ENCODE measurements around the gene OR7D4.

OR7D4 gene

GRCh38 chr19:9178901-9179300 is 40.5 kb downstream of the OR7D4 start, which contains the start of gene OR7D2:
TSS of gene OR7D2 (plus strand) at chr19:9178979. CDS start at chr19:9185782, 6,803 bp downstream.
- no peak within 1 kb of the TSS for H3K27ac ChIP-seq
- no peak for TF ChIP-seq CTCF (IDR thresholded peaks at IDR 0.05)
- TF ChIP-seq ZFX (IDR thresholded peaks at IDR 0.05; ENCODE audit: borderline replicate concordance): no peak

- no peak overlapping the region for H3K27ac ChIP-seq
- TF ChIP-seq CTCF (IDR thresholded peaks at IDR 0.05): no peak
- no peak for TF ChIP-seq ZFX (IDR thresholded peaks at IDR 0.05; ENCODE audit: borderline replicate concordance)
Observed at GRCh38 chr19:9175326-9175725, 44.1 kb downstream of the OR7D4 start.

DNA sequence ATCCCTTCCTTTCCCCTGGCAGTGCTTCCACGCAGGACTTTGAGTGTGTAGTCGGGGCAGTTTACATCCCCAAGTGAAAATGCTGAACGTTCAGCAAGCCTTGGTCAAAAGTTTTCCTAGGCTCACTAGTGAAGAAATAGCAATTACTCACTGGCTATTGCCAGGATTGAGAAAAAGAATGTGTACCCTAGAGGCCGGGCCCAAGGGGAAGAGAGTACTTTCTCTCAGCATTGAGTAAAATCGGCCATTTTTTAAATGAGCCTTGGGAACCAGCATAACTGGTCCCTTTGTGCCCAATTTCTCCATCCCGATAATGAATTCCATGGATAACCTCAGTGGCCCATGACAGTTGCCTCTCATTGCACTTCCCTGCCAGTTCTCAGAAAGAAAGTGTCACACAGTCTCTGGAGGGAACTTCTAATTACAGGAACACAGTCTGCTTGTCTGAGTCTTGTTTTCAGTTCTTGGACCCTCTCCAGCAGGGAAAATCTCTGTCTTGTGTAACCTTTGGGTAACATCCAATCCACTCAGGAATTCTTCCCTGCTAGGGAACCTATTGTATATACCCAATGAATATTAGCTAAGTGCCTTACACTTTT is 47.9 kb downstream of the OR7D4 start:
- no peak overlapping the region for H3K27ac ChIP-seq
- TF ChIP-seq ZFX (IDR thresholded peaks at IDR 0.05; ENCODE audit: borderline replicate concordance) (no peak), CTCF (IDR thresholded peaks at IDR 0.05) (no peak)

DNA sequence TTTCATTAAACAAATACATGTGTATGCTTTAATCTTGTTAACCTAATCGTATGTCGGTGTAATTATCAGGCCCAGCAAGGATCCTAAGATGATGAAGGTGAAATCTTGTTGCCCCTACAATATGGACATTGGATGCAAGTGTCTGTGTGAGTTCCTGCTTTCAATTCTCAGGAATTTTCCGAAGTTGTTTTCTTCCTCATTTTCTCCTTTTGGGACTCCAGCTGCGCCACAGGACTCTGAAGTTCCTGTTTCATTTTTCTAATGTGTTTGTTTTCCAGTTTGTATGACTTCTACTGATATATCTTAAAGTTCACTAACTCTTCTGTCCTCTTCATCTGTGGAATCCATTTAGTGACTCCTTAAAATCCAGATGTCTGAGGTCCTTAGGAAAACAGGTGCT is 52.5 kb downstream of the OR7D4 start:
- TF ChIP-seq CTCF (IDR thresholded peaks at IDR 0.05): no peak
- H3K27ac ChIP-seq: no peak overlapping the region

- H3K27ac ChIP-seq: no peak overlapping the region
- TF ChIP-seq CTCF (IDR thresholded peaks at IDR 0.05) (no peak), ZFX (IDR thresholded peaks at IDR 0.05; ENCODE audit: borderline replicate concordance) (no peak)
Observed at GRCh38 chr19:9165261-9165660, 54.1 kb downstream of the OR7D4 start.

DNA sequence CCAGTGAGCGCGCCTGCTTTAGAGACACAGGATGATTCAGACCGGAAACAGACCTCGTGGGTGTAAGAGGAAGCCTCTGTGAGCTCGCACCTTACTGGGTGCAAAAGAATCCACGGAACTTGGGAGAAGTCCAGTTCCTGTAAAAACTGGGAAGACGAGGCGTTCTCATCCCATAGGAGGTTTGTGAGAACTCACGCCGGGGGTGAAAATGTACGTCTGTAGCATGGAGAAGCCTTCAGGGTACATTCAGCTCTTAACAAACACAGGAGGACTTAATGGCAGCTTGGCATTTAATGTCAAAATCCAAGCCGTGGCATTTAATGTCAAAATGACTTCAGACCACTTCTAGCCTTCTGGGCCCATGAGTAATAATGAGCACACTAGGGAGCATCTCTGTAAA is 58.0 kb downstream of the OR7D4 start:
- TF ChIP-seq ZFX (IDR thresholded peaks at IDR 0.05; ENCODE audit: borderline replicate concordance) (no peak), CTCF (IDR thresholded peaks at IDR 0.05) (no peak)
- H3K27ac ChIP-seq: no peak overlapping the region

All from 22Rv1 (cell line).